Endothelial cell of umbilical vein (primary cell): Measurements from ENCODE around the gene OR5K2. TPM values are rescaled to one million over a fixed set of nuclear protein-coding genes. Genes with fewer than 3 reads are reported as not detected.

Experiments
- BruUV-seq: library from RNA; stranded (reverse); fragments of 400-500 nt; replicated peaks from 2 replicates; lab custom pipeline; 2021; lab: Mats Ljungman, UMichigan
- CTCF ChIA-PET: fragments of 300-600, 350-600 bp; sonication (Branson Sonifier 250); formaldehyde crosslinking; loops from one replicate; lab custom pipeline; 2021; ENCODE audit warnings: antibody characterized with exemption, inconsistent platforms; lab: Charles Lee
- POLR2A ChIA-PET: fragments of 300-600, 350-600 bp; sonication (Branson Sonifier 250); formaldehyde crosslinking; loops from one replicate; lab custom pipeline; 2021; ENCODE audit warnings: antibody characterized with exemption, inconsistent platforms; lab: Charles Lee
- DNase-seq: peaks from one replicate; pipeline ENCODE4 v3.0.0-alpha.2; 2011; ENCODE audit warnings: low read depth, low spot score
- FAIRE-seq: peaks from 2 replicates; lab custom pipeline; 2011; peaks lifted over from hg19 to GRCh38; lab: Jason Lieb, UNC
- H2AFZ ChIP-seq: 2 replicates; pipeline ENCODE4 v1.6.0; 2012; ENCODE audit warnings: low read depth, low read length, control low read depth, inconsistent platforms
- H3K27ac ChIP-seq: 2 replicates; pipeline ENCODE4 v1.5.1; 2011; ENCODE audit warnings: low read depth, mild to moderate bottlenecking, control low read depth, low read length, moderate library complexity; ENCODE audit not compliant: insufficient read depth
- H3K27me3 ChIP-seq, 2 experiments: 2 replicates each; pipeline versions ENCODE4 v1.6.0 to v1.6.1; 2011; ENCODE audit warnings: low read length in 2 of 2, mixed read lengths in 1 of 2; ENCODE audit not compliant: control insufficient read depth in 2 of 2, insufficient read depth in 2 of 2
- H3K36me3 ChIP-seq, 2 experiments: 2 replicates in 1 of 2; 3 replicates in 1 of 2; pipeline ENCODE4 v1.5.1; 2011; ENCODE audit warnings: low read length in 2 of 2, mild to moderate bottlenecking in 1 of 2, moderate library complexity in 1 of 2; ENCODE audit not compliant: control insufficient read depth in 2 of 2, insufficient read depth in 2 of 2; ENCODE audit errors: extremely low read depth in 1 of 2
- H3K4me1 ChIP-seq: 3 replicates; pipeline ENCODE4 v1.5.1; 2011; ENCODE audit warnings: mild to moderate bottlenecking, low read length; ENCODE audit not compliant: control insufficient read depth, insufficient read depth; ENCODE audit errors: extremely low read depth
- H3K4me2 ChIP-seq: 2 replicates; pipeline ENCODE4 v1.6.1; 2011; ENCODE audit warnings: low read length, control low read depth, mixed read lengths; ENCODE audit not compliant: insufficient read depth
- H3K4me3 ChIP-seq, 3 experiments: fragments of 200-600 bp in 1 of 3; sonication (generic), shearing (Covaris generic) in 1 of 3; replicated peaks in 1 of 3; 2 replicates each; pipeline ENCODE4 v1.5.1; 2011 to 2016; ENCODE audit warnings: control low read depth in 3 of 3, low read length in 3 of 3, mild to moderate bottlenecking in 2 of 3, inconsistent platforms in 1 of 3, low read depth in 1 of 3, moderate library complexity in 1 of 3; ENCODE audit not compliant: insufficient read depth in 1 of 3
- H3K79me2 ChIP-seq: 2 replicates; pipeline ENCODE4 v1.6.0; 2012; ENCODE audit warnings: low read length, inconsistent platforms; ENCODE audit not compliant: control insufficient read depth, insufficient read depth
- H3K9ac ChIP-seq: replicated peaks from 2 replicates; pipeline ENCODE3; 2011; ENCODE audit warnings: low read length, control low read depth; ENCODE audit not compliant: insufficient read depth; ENCODE audit errors: extremely low read depth
- H3K9me1 ChIP-seq: replicated peaks from 3 replicates; pipeline ENCODE4 v1.6.0; 2011; ENCODE audit warnings: mild to moderate bottlenecking, low read length; ENCODE audit not compliant: control insufficient read depth, insufficient read depth; ENCODE audit errors: extremely low read depth
- H3K9me3 ChIP-seq: replicated peaks from 2 replicates; pipeline ENCODE4 v1.5.1; 2012; ENCODE audit warnings: low read length, inconsistent platforms; ENCODE audit not compliant: control insufficient read depth, insufficient read depth
- H4K20me1 ChIP-seq: replicated peaks from 2 replicates; pipeline ENCODE3; 2011; ENCODE audit warnings: mild to moderate bottlenecking, low read length; ENCODE audit not compliant: control insufficient read depth, insufficient read depth; ENCODE audit errors: extremely low read depth
- CTCF ChIP-seq, 2 donors: IDR thresholded peaks; 1 replicate in 1 of 2; 2 replicates in 1 of 2; pipeline ENCODE4 v1.5.1; 2011; ENCODE audit warnings: low read length in 2 of 2, mild to moderate bottlenecking in 2 of 2, moderate library complexity in 2 of 2, control low read depth in 1 of 2, inconsistent platforms in 1 of 2, low read depth in 1 of 2; ENCODE audit not compliant: insufficient read depth in 1 of 2; ENCODE audit errors: extremely low read depth in 1 of 2
- EZH2 ChIP-seq: IDR thresholded peaks from 2 replicates; pipeline ENCODE4 v1.6.1; 2012; ENCODE audit warnings: borderline replicate concordance, low read depth, mild to moderate bottlenecking, moderate library complexity, low read length, inconsistent platforms; ENCODE audit not compliant: severe bottlenecking
- FOS ChIP-seq: IDR thresholded peaks from 2 replicates; pipeline ENCODE4 v1.6.1; 2011; ENCODE audit warnings: mild to moderate bottlenecking, low read length, moderate library complexity, borderline replicate concordance; ENCODE audit not compliant: insufficient read depth
- GATA2 ChIP-seq: IDR thresholded peaks from 2 replicates; pipeline ENCODE4 v1.7.0; 2011; ENCODE audit warnings: low read depth, mild to moderate bottlenecking, moderate library complexity, mixed read lengths, low read length; ENCODE audit not compliant: insufficient read length, insufficient read depth
- JUN ChIP-seq: IDR thresholded peaks from 2 replicates; pipeline ENCODE4 v1.6.1; 2011; ENCODE audit warnings: borderline replicate concordance, low read depth; ENCODE audit not compliant: insufficient read length, insufficient read depth
- MAX ChIP-seq: IDR thresholded peaks from 2 replicates; pipeline ENCODE4 v1.6.1; 2011; ENCODE audit not compliant: insufficient read depth, insufficient read length
- MYC ChIP-seq: IDR thresholded peaks from one replicate; pipeline ENCODE4 v1.6.1; 2011; ENCODE audit warnings: mild to moderate bottlenecking, low read depth, low read length
- POLR2A ChIP-seq: IDR thresholded peaks from 2 replicates; pipeline ENCODE4 v1.6.1; 2012; ENCODE audit warnings: low read depth, mild to moderate bottlenecking, control low read depth, low read length
- POLR2AphosphoS5 ChIP-seq: IDR thresholded peaks from 2 replicates; pipeline ENCODE4 v1.6.1; 2012; ENCODE audit warnings: low read depth, mild to moderate bottlenecking, control low read depth, low read length, moderate library complexity; ENCODE audit not compliant: insufficient read depth
- dilution Hi-C: fragments of 300-500 bp; cut with MboI; formaldehyde crosslinking; loops from one replicate; pipeline ENCODE4 v1.15.0; 2019; ENCODE audit warnings: low sequenced_read_pairs; ENCODE audit not compliant: extremely low pct_ligation_motif_present
- intact Hi-C: fragments of 100-400 bp; cut with micrococcal nuclease; formaldehyde crosslinking; loops from one replicate; pipeline ENCODE4 v1.10.0; 2022
- polyA plus RNA-seq, 4 experiments: library from polyadenylated mRNA; depleted of rRNA in 3 of 4; stranded (reverse) in 3 of 4; unstranded in 1 of 4; fragments of >200 nt; gene quantifications; 2 replicates each; pipeline versions ENCODE4 v1.2.1 to v1.2.3, GENCODE V29; 2011 to 2012; ENCODE audit warnings: missing spikeins in 1 of 4
- total RNA-seq: library from RNA; stranded (reverse); gene quantifications from 2 replicates; pipeline ENCODE4 v1.2.3, GENCODE V29; 2021

The OR5K2 gene
- total and polyA plus RNA-seq, 2 donors (not counting 3 experiments of a cell fraction or from before 2014, with no cell fraction given) = not detected

- DNase-seq (no peak), FAIRE-seq (no peak)
- H4K20me1 ChIP-seq = no peaks in the 10 kb centered on the region
- no TSS peak for BruUV-seq
- peaks cover 18 to 26% of the 10 kb centered on the region in 2 experiments for H3K27me3 ChIP-seq
- no peaks in the 10 kb centered on the region for H3K4me1 ChIP-seq
- H3K9me1 ChIP-seq = no peaks in the 10 kb centered on the region
- H3K27ac ChIP-seq = no peak overlapping the region
- dilution Hi-C loops (no loop called here), intact Hi-C loops (no loop called here)
- no peak overlapping the region for H3K4me3 ChIP-seq
- ChIA-PET CTCF (interaction anchor here (1.0 kb wide), 1 partner anchor 10 kb away, joined by 3 read pairs; the partner anchor contains the start of gene CLDND1), POLR2A (no interaction called here)
- H3K9me3 ChIP-seq = no peaks in the 10 kb centered on the region
- no peak overlapping the region for H2AFZ ChIP-seq
- TF ChIP-seq FOS (no peak), MAX (no peak)
- no peaks in the 10 kb centered on the region for H3K36me3 ChIP-seq
- H3K9ac ChIP-seq = no peak overlapping the region
- no peaks in the 10 kb centered on the region for H3K79me2 ChIP-seq
- H3K4me2 ChIP-seq = no peak overlapping the region
These were observed 35.5 kb downstream of the OR5K2 start for GRCh38 chr3:98532709-98533571.

- H3K27me3 ChIP-seq = peaks cover 16 to 24% of the 10 kb centered on the region in 2 experiments
- no TSS peak for BruUV-seq
- TF ChIP-seq JUN (no peak), CTCF (IDR thresholded peaks at IDR 0.05; ENCODE audit: extremely low read depth in 1 of 2, insufficient read depth in 1 of 2, low read depth in 1 of 2, low read length in 2 of 2) (no peak), EZH2 (no peak), MYC (no peak), POLR2A (no peak), FOS (no peak), POLR2AphosphoS5 (no peak), GATA2 (no peak), MAX (no peak)
- no peaks in the 10 kb centered on the region for H3K79me2 ChIP-seq
- H4K20me1 ChIP-seq = no peaks in the 10 kb centered on the region
- H3K4me2 ChIP-seq = no peak overlapping the region
- no peaks in the 10 kb centered on the region for H3K9me3 ChIP-seq
- DNase-seq (no peak), FAIRE-seq (no peak)
- H3K9me1 ChIP-seq = no peaks in the 10 kb centered on the region
- H3K4me1 ChIP-seq = no peaks in the 10 kb centered on the region
- dilution Hi-C loops (no loop called here), intact Hi-C loops (no loop called here)
- POLR2A ChIA-PET = no interaction called here
- no peak overlapping the region for H2AFZ ChIP-seq
- CTCF ChIA-PET = no interaction called here
- H3K36me3 ChIP-seq = no peaks in the 10 kb centered on the region
- no peak overlapping the region for H3K9ac ChIP-seq
- no peak overlapping the region for H3K27ac ChIP-seq
- H3K4me3 ChIP-seq = no peak overlapping the region
These were observed 36.7 kb downstream of the OR5K2 start for GRCh38 chr3:98534168-98534567.
